Thymus (tissue), 11 donors: ENCODE data around the gene DTNB. TPM values are rescaled to one million over a fixed set of nuclear protein-coding genes. Genes with fewer than 3 reads are reported as not detected.

Experiments
- DNase-seq, 9 donors: peaks; one replicate each; pipeline ENCODE4 v3.0.0-alpha.2; 2013; ENCODE audit warnings: low spot score in 9 of 9, low read depth in 6 of 9, missing footprints in 1 of 9
- H3K27ac ChIP-seq, 2 donors: one replicate each; pipeline ENCODE4 v1.5.1; 2013; ENCODE audit warnings: control low read depth in 1 of 2, low read depth in 1 of 2, low read length in 1 of 2, mild to moderate bottlenecking in 1 of 2, moderate library complexity in 1 of 2
- H3K27me3 ChIP-seq, 2 donors: one replicate each; pipeline ENCODE4 v1.5.1; 2013; ENCODE audit warnings: low read length in 1 of 2; ENCODE audit not compliant: control insufficient read depth in 2 of 2, insufficient read depth in 1 of 2
- H3K36me3 ChIP-seq, 2 donors: one replicate each; pipeline ENCODE4 v1.5.1; 2013; ENCODE audit warnings: low read length in 1 of 2, mild to moderate bottlenecking in 1 of 2, moderate library complexity in 1 of 2; ENCODE audit not compliant: control insufficient read depth in 2 of 2, insufficient read depth in 2 of 2
- H3K4me1 ChIP-seq, 2 donors: one replicate each; pipeline ENCODE4 v1.5.1; 2013; ENCODE audit warnings: low read length in 2 of 2; ENCODE audit not compliant: control insufficient read depth in 2 of 2, insufficient read depth in 2 of 2
- H3K4me3 ChIP-seq, 2 donors: one replicate each; pipeline ENCODE4 v1.5.1; 2013; ENCODE audit warnings: low read length in 2 of 2, control low read depth in 1 of 2, mild to moderate bottlenecking in 1 of 2
- H3K9me3 ChIP-seq, 2 donors: one replicate each; pipeline ENCODE4 v1.5.1; 2013; ENCODE audit warnings: low read length in 1 of 2, mild to moderate bottlenecking in 1 of 2; ENCODE audit not compliant: control insufficient read depth in 2 of 2, insufficient read depth in 1 of 2
- WGBS: extraction: QIAGEN DNeasy Blood & Tissue Kit; methylation state at CpG from one replicate; pipeline ENCODE4 v1.1.7; 2013; 5-methylcytosine and 5-hydroxymethylcytosine counted together
- polyA plus RNA-seq: library from polyadenylated mRNA; stranded (reverse); fragments of 200-250 nt; gene quantifications from one replicate; pipeline ENCODE4 v1.2.3, GENCODE V29; 2013
- total RNA-seq: library from RNA; stranded (reverse); fragments of 120-200 nt; gene quantifications from one replicate; pipeline ENCODE4 v1.2.4, GENCODE V29; 2013
- donor health status: healthy.

DTNB gene
- total and polyA plus RNA-seq, 2 donors, result 7.6 to 20.1 TPM

- H3K36me3 ChIP-seq, result no peaks in the 10 kb centered on the region
- H3K9me3 ChIP-seq, result no peaks in the 10 kb centered on the region
- WGBS, result under 1% methylated on average over 99 of the region's 100 CpGs
- peaks cover 8 to 32% of the 10 kb centered on the region in 2 donors for H3K4me1 ChIP-seq
- H3K4me3 ChIP-seq, result peak within 1 kb of the TSS; percentile 44 to 88
- peaks cover 0 to 16% of the 10 kb centered on the region in 2 donors for H3K27me3 ChIP-seq
- H3K27ac ChIP-seq, result peak within 1 kb of the TSS in 1 of 2 donors; percentile 77
- peak in 5 of 9 donors; percentile 42 to 70 (median 46) for DNase-seq
Observed at GRCh38 chr2:25341753-25342371, 331.5 kb downstream of the DTNB start, which contains the start of gene DNMT3A. Gene DNMT3A, minus strand, starts transcription at chr2:25341925. Its CDS starts 27,941 bp downstream, at chr2:25313984.

- Histone ChIP-seq H3K4me3 (peak overlapping the region in 1 of 2 donors; percentile 88), H3K27ac (peak overlapping the region in 1 of 2 donors; percentile 77), H3K4me1 (peaks cover 8 to 35% of the 10 kb centered on the region in 2 donors), H3K27me3 (peaks cover 0 to 16% of the 10 kb centered on the region in 2 donors), H3K36me3 (no peaks in the 10 kb centered on the region), H3K9me3 (no peaks in the 10 kb centered on the region)
- under 1% methylated on average over 99 of the region's 104 CpGs for WGBS
- peak in 2 of 9 donors; percentile 39 to 49 for DNase-seq
Observed at GRCh38 chr2:25341011-25341727, 332.2 kb downstream of the DTNB start.

- WGBS, result 12% methylated on average over 73 of the region's 73 CpGs
- Histone ChIP-seq H3K4me1 (peaks cover 11 to 44% of the 10 kb centered on the region in 2 donors), H3K36me3 (no peaks in the 10 kb centered on the region), H3K27me3 (peaks cover 0 to 16% of the 10 kb centered on the region in 2 donors), H3K9me3 (no peaks in the 10 kb centered on the region), H3K4me3 (peak overlapping the region; percentile 40 to 88), H3K27ac (peak overlapping the region in 1 of 2 donors; percentile 72)
- no peak for DNase-seq
Observed at GRCh38 chr2:25340181-25340921, 333.0 kb downstream of the DTNB start.

- Histone ChIP-seq H3K4me3 (peak overlapping the region in 1 of 2 donors; percentile 88), H3K27ac (peak overlapping the region in 1 of 2 donors; percentile 61), H3K9me3 (no peaks in the 10 kb centered on the region), H3K4me1 (peaks cover 11 to 48% of the 10 kb centered on the region in 2 donors), H3K36me3 (no peaks in the 10 kb centered on the region), H3K27me3 (peaks cover 0 to 16% of the 10 kb centered on the region in 2 donors)
- WGBS, result 94% methylated on average over 18 of the region's 18 CpGs
- DNase-seq, result no peak
Observed at GRCh38 chr2:25339791-25340180, 333.6 kb downstream of the DTNB start.

GRCh38 chr2:25339211-25339674 is 334.1 kb downstream of the DTNB start:
- H3K9me3 ChIP-seq, result no peaks in the 10 kb centered on the region
- peaks cover 15 to 52% of the 10 kb centered on the region in 2 donors for H3K4me1 ChIP-seq
- H3K36me3 ChIP-seq, result no peaks in the 10 kb centered on the region
- H3K27me3 ChIP-seq, result peaks cover 0 to 16% of the 10 kb centered on the region in 2 donors
- no peak for DNase-seq
- no peak overlapping the region for H3K27ac ChIP-seq
- no peak overlapping the region for H3K4me3 ChIP-seq
- 89% methylated on average over 8 of the region's 8 CpGs for WGBS

GRCh38 chr2:25338401-25338800 is 335.0 kb downstream of the DTNB start:
- Histone ChIP-seq H3K4me1 (peaks cover 21 to 60% of the 10 kb centered on the region in 2 donors), H3K9me3 (no peaks in the 10 kb centered on the region), H3K4me3 (no peak overlapping the region), H3K27ac (no peak overlapping the region), H3K27me3 (peaks cover 0 to 14% of the 10 kb centered on the region in 2 donors), H3K36me3 (no peaks in the 10 kb centered on the region)
- 96% methylated on average over 13 of the region's 13 CpGs for WGBS
- DNase-seq, result no peak

- no peaks in the 10 kb centered on the region for H3K36me3 ChIP-seq
- H3K27ac ChIP-seq, result no peak overlapping the region
- no peak overlapping the region for H3K4me3 ChIP-seq
- peaks cover 0 to 9% of the 10 kb centered on the region in 2 donors for H3K27me3 ChIP-seq
- H3K9me3 ChIP-seq, result no peaks in the 10 kb centered on the region
- H3K4me1 ChIP-seq, result peaks cover 21 to 61% of the 10 kb centered on the region in 2 donors
- WGBS, result 98% methylated on average over 7 of the region's 7 CpGs
- DNase-seq, result no peak
Observed at GRCh38 chr2:25337891-25338290, 335.5 kb downstream of the DTNB start.

- WGBS, result 91% methylated on average over 10 of the region's 10 CpGs
- H3K27me3 ChIP-seq, result peaks cover 0 to 4% of the 10 kb centered on the region in 2 donors
- peak overlapping the region in 1 of 2 donors; percentile 43 for H3K27ac ChIP-seq
- H3K4me3 ChIP-seq, result no peak overlapping the region
- H3K36me3 ChIP-seq, result no peaks in the 10 kb centered on the region
- no peak for DNase-seq
- peaks cover 21 to 57% of the 10 kb centered on the region in 2 donors for H3K4me1 ChIP-seq
- no peaks in the 10 kb centered on the region for H3K9me3 ChIP-seq
Observed at GRCh38 chr2:25337276-25337675, 336.1 kb downstream of the DTNB start.
